ENCODE results near the gene CST7. TPM values are rescaled to one million over a fixed set of nuclear protein-coding genes. Genes with fewer than 3 reads are reported as not detected.

Gene CST7
- total RNA-seq, 3 donors from 2014 or later, result 0.33 to 2.5 (median 1.8) TPM

GRCh38 chr20:24915440-24915839 is 33.6 kb upstream of the CST7 start:
- Histone ChIP-seq H3K4me1 (no peaks in the 10 kb centered on the region), H3K4me3 (no peak overlapping the region), H3K27ac (no peak overlapping the region), H3K36me3 (no peaks in the 10 kb centered on the region), H3K9me3 (no peaks in the 10 kb centered on the region), H3K27me3 (no peaks in the 10 kb centered on the region)
- DNase-seq (ENCODE audit: low spot score in 2 of 2), result no peak
- TF ChIP-seq CTCF (IDR thresholded peaks at IDR 0.05), result no peak
- no peak for TF ChIP-seq POLR2AphosphoS5 (IDR thresholded peaks at IDR 0.05)
- no peak for TF ChIP-seq POLR2A (IDR thresholded peaks at IDR 0.05)
- intact Hi-C loops (cut with DNase I; ENCODE audit: low total_unique reads), result no loop called here

- Histone ChIP-seq H3K27me3 (no peaks in the 10 kb centered on the region), H3K4me3 (no peak overlapping the region), H3K27ac (no peak overlapping the region), H3K9me3 (no peaks in the 10 kb centered on the region), H3K36me3 (no peaks in the 10 kb centered on the region), H3K4me1 (no peaks in the 10 kb centered on the region)
- intact Hi-C loops (cut with DNase I; ENCODE audit: low total_unique reads), result no loop called here
- DNase-seq (ENCODE audit: low spot score in 2 of 2), result no peak
- TF ChIP-seq POLR2A (IDR thresholded peaks at IDR 0.05) (no peak), POLR2AphosphoS5 (IDR thresholded peaks at IDR 0.05) (no peak), CTCF (IDR thresholded peaks at IDR 0.05) (no peak)
Observed at GRCh38 chr20:24915892-24916291, 33.2 kb upstream of the CST7 start.

GRCh38 chr20:24916412-24916811 is 32.7 kb upstream of the CST7 start:
- TF ChIP-seq CTCF (IDR thresholded peaks at IDR 0.05), result no peak
- TF ChIP-seq POLR2AphosphoS5 (IDR thresholded peaks at IDR 0.05), result no peak
- TF ChIP-seq POLR2A (IDR thresholded peaks at IDR 0.05), result no peak
- no peak for DNase-seq (ENCODE audit: low spot score in 2 of 2)
- H3K9me3 ChIP-seq, result no peaks in the 10 kb centered on the region
- no peak overlapping the region for H3K4me3 ChIP-seq
- intact Hi-C loops (cut with DNase I; ENCODE audit: low total_unique reads), result no loop called here
- H3K4me1 ChIP-seq, result no peaks in the 10 kb centered on the region
- H3K27me3 ChIP-seq, result no peaks in the 10 kb centered on the region
- no peaks in the 10 kb centered on the region for H3K36me3 ChIP-seq
- no peak overlapping the region for H3K27ac ChIP-seq

GRCh38 chr20:24917056-24917455 is 32.0 kb upstream of the CST7 start:
- no peaks in the 10 kb centered on the region for H3K4me1 ChIP-seq
- H3K36me3 ChIP-seq, result no peaks in the 10 kb centered on the region
- no peak overlapping the region for H3K27ac ChIP-seq
- TF ChIP-seq CTCF (IDR thresholded peaks at IDR 0.05) (no peak), POLR2AphosphoS5 (IDR thresholded peaks at IDR 0.05) (no peak), POLR2A (IDR thresholded peaks at IDR 0.05) (no peak)
- no peak for DNase-seq (ENCODE audit: low spot score in 2 of 2)
- no peak overlapping the region for H3K4me3 ChIP-seq
- no peaks in the 10 kb centered on the region for H3K9me3 ChIP-seq
- no peaks in the 10 kb centered on the region for H3K27me3 ChIP-seq
- intact Hi-C loops (cut with DNase I; ENCODE audit: low total_unique reads), result no loop called here

GRCh38 chr20:24917797-24918578 is 31.1 kb upstream of the CST7 start:
- TF ChIP-seq POLR2A (IDR thresholded peaks at IDR 0.05), result no peak
- peak in 2 of 3 donors; percentile 65 to 76 for TF ChIP-seq CTCF (IDR thresholded peaks at IDR 0.05)
- TF ChIP-seq POLR2AphosphoS5 (IDR thresholded peaks at IDR 0.05), result no peak
- Histone ChIP-seq H3K27me3 (no peaks in the 10 kb centered on the region), H3K4me1 (no peaks in the 10 kb centered on the region), H3K9me3 (no peaks in the 10 kb centered on the region), H3K4me3 (peak overlapping the region in 1 of 3 donors; percentile 14), H3K36me3 (no peaks in the 10 kb centered on the region), H3K27ac (no peak overlapping the region)
- DNase-seq (ENCODE audit: low spot score in 2 of 2), result peak in 1 of 2 donors; percentile 66
- intact Hi-C loops (cut with DNase I; ENCODE audit: low total_unique reads), result no loop called here

Measured in breast epithelium (tissue), 4 donors.